CD14-positive monocyte (primary cell): ENCODE results near the gene MUC6. TPM values are rescaled to one million over a fixed set of nuclear protein-coding genes. Genes with fewer than 3 reads are reported as not detected.
A peak's percentile ranks its signal among the peaks of the same experiment; 100 is the strongest.

Experiments
- DNase-seq, 3 donors: peaks; one replicate each; pipeline ENCODE4 v3.0.0-alpha.2; 2011 to 2022
- H2AFZ ChIP-seq: 2 replicates; pipeline ENCODE4 v1.6.0; 2012; ENCODE audit warnings: mild to moderate bottlenecking, low read depth, low read length, inconsistent platforms; ENCODE audit not compliant: insufficient read depth, poor library complexity, severe bottlenecking
- H3K27ac ChIP-seq, 2 donors: 1 replicate in 1 of 2; 2 replicates in 1 of 2; pipeline ENCODE4 v1.5.1; 2012 to 2013; ENCODE audit warnings: low read length in 2 of 2, control low read depth in 1 of 2, inconsistent platforms in 1 of 2, low read depth in 1 of 2, mild to moderate bottlenecking in 1 of 2
- H3K27me3 ChIP-seq, 2 donors: one replicate each; pipeline versions ENCODE4 v1.6.0 to v1.6.1; 2011 to 2013; ENCODE audit warnings: low read length in 2 of 2; ENCODE audit not compliant: control insufficient read depth in 2 of 2, insufficient read depth in 2 of 2
- H3K36me3 ChIP-seq, 2 donors: replicated peaks in 1 of 2; 1 replicate in 1 of 2; 2 replicates in 1 of 2; pipeline versions ENCODE4 v1.5.1 to v1.6.1; 2012 to 2013; ENCODE audit warnings: low read length in 2 of 2, control low read depth in 1 of 2, inconsistent platforms in 1 of 2, mild to moderate bottlenecking in 1 of 2; ENCODE audit not compliant: insufficient read depth in 2 of 2, control insufficient read depth in 1 of 2
- H3K4me1 ChIP-seq, 2 donors: 1 replicate in 1 of 2; 2 replicates in 1 of 2; pipeline versions ENCODE4 v1.5.1 to v1.6.1; 2012 to 2013; ENCODE audit warnings: low read length in 2 of 2, control low read depth in 1 of 2, inconsistent platforms in 1 of 2, mild to moderate bottlenecking in 1 of 2, moderate library complexity in 1 of 2; ENCODE audit not compliant: insufficient read depth in 2 of 2, control insufficient read depth in 1 of 2
- H3K4me2 ChIP-seq: replicated peaks from 2 replicates; pipeline ENCODE3; 2012; ENCODE audit warnings: low read length, moderate library complexity, mild to moderate bottlenecking; ENCODE audit not compliant: poor library complexity, severe bottlenecking; ENCODE audit errors: extremely low read depth
- H3K4me3 ChIP-seq, 3 experiments: fragments of 200-600 bp in 1 of 3; sonication (generic) in 1 of 3; replicated peaks in 1 of 3; 1 replicate in 2 of 3; 2 replicates in 1 of 3; pipeline ENCODE4 v1.5.1; 2011 to 2013; ENCODE audit warnings: low read length in 3 of 3, mild to moderate bottlenecking in 3 of 3, control low read depth in 2 of 3, low read depth in 2 of 3, inconsistent platforms in 1 of 3, moderate library complexity in 1 of 3
- H3K79me2 ChIP-seq: 2 replicates; pipeline ENCODE4 v1.6.0; 2012; ENCODE audit warnings: mild to moderate bottlenecking, control low read depth, inconsistent platforms, low read length, moderate library complexity; ENCODE audit not compliant: insufficient read depth
- H3K9ac ChIP-seq: 2 replicates; pipeline ENCODE4 v1.6.0; 2017; ENCODE audit warnings: low read length, mild to moderate bottlenecking; ENCODE audit not compliant: insufficient read depth, poor library complexity, severe bottlenecking
- H3K9me3 ChIP-seq, 2 donors: replicated peaks in 1 of 2; 1 replicate in 1 of 2; 2 replicates in 1 of 2; pipeline versions ENCODE4 v1.5.1 to v1.6.1; 2012 to 2013; ENCODE audit warnings: low read length in 2 of 2, control low read depth in 1 of 2; ENCODE audit not compliant: control insufficient read depth in 1 of 2, insufficient read depth in 1 of 2
- H4K20me1 ChIP-seq: 2 replicates; pipeline ENCODE4 v1.6.0; 2012; ENCODE audit warnings: mild to moderate bottlenecking, low read length, control low read depth, moderate library complexity; ENCODE audit not compliant: insufficient read depth
- H3K27ac Mint-ChIP-seq, 7 donors: one replicate each; pipeline ENCODE4 v1.8.0; 2020; ENCODE audit warnings: mild to moderate bottlenecking in 7 of 7, mixed read lengths in 7 of 7, moderate library complexity in 6 of 7, inconsistent platforms in 2 of 7
- H3K27me3 Mint-ChIP-seq, 3 donors: one replicate each; pipeline ENCODE4 v1.8.0; 2021 to 2022; ENCODE audit warnings: low read depth in 3 of 3, mild to moderate bottlenecking in 3 of 3, mixed read lengths in 3 of 3, moderate library complexity in 3 of 3, inconsistent platforms in 1 of 3
- H3K36me3 Mint-ChIP-seq, 2 donors: one replicate each; pipeline ENCODE4 v1.8.0; 2020; ENCODE audit warnings: mixed read lengths in 2 of 2, inconsistent platforms in 1 of 2, mild to moderate bottlenecking in 1 of 2
- H3K4me1 Mint-ChIP-seq: one replicate; pipeline ENCODE4 v1.8.0; 2020; ENCODE audit warnings: mild to moderate bottlenecking, mixed read lengths
- H3K4me3 Mint-ChIP-seq, 2 donors: one replicate each; pipeline ENCODE4 v1.8.0; 2020; ENCODE audit warnings: mild to moderate bottlenecking in 2 of 2, mixed read lengths in 2 of 2, moderate library complexity in 1 of 2
- H3K9me3 Mint-ChIP-seq, 7 donors: one replicate each; pipeline ENCODE4 v1.8.0; 2020 to 2022; ENCODE audit warnings: mixed read lengths in 7 of 7, mild to moderate bottlenecking in 6 of 7, moderate library complexity in 6 of 7, inconsistent platforms in 2 of 7
- CTCF ChIP-seq: fragments of 200-600 bp; IDR thresholded peaks from one replicate; pipeline ENCODE4 v1.8.0; 2022; ENCODE audit warnings: antibody characterized with exemption, mild to moderate bottlenecking
- WGBS: methylation state at CpG from one replicate; pipeline ENCODE4 v1.1.5; 2013; ENCODE audit warnings: missing lambda C conversion rate; ENCODE audit not compliant: insufficient coverage; 5-methylcytosine and 5-hydroxymethylcytosine counted together
- intact Hi-C, 2 donors: fragments of 100-400 bp; cut with micrococcal nuclease; formaldehyde crosslinking; loops; one replicate each; pipeline versions ENCODE4 v1.15.0 to v1.15.1; 2023
- polyA plus RNA-seq, 3 donors: library from polyadenylated mRNA; depleted of rRNA in 1 of 3; unstranded in 2 of 3; stranded (reverse) in 1 of 3; fragments of 300-500 nt in 2 of 3; fragments of >200 nt in 1 of 3; fragmentation: Illumina TruSeq in 2 of 3; gene quantifications; 1 replicate in 2 of 3; 2 replicates in 1 of 3; pipeline ENCODE4 v1.2.3, GENCODE V29; 2012 to 2021

The MUC6 gene
- polyA plus RNA-seq, 3 donors, result not detected

- WGBS, result 70% methylated on average over 19 of the region's 25 CpGs
- Histone ChIP-seq H3K4me2 (no peak overlapping the region), H2AFZ (no peak overlapping the region), H4K20me1 (no peaks in the 10 kb centered on the region), H3K27ac (no peak overlapping the region), H3K4me3 (no peak overlapping the region), H3K9me3 (no peaks in the 10 kb centered on the region), H3K27me3 (peaks cover 0 to 6% of the 10 kb centered on the region in 2 donors), H3K79me2 (no peaks in the 10 kb centered on the region), H3K36me3 (no peaks in the 10 kb centered on the region), H3K4me1 (no peaks in the 10 kb centered on the region), H3K9ac (no peak overlapping the region)
- H3K9me3 Mint-ChIP-seq, result peaks cover 0 to 4% (median 0%) of the 10 kb centered on the region in 7 donors
- intact Hi-C loops, result loop anchor here in 1 of 2 donors (2.0 kb wide), 1 partner anchor 200 kb away; no protein-coding TSS in a partner anchor
- H3K36me3 Mint-ChIP-seq, result no peaks in the 10 kb centered on the region
- H3K27ac Mint-ChIP-seq, result no peak overlapping the region
- DNase-seq, result no peak
- TF ChIP-seq CTCF, result no peak
- H3K4me1 Mint-ChIP-seq, result peaks cover 7% of the 10 kb centered on the region
- H3K4me3 Mint-ChIP-seq, result no peak overlapping the region
- H3K27me3 Mint-ChIP-seq, result peaks cover 20 to 33% (median 25%) of the 10 kb centered on the region in 3 donors
Measured at GRCh38 chr11:1048375-1049070, 12.0 kb upstream of the MUC6 start.

GRCh38 chr11:1047595-1048156 lies 11.2 kb upstream of the MUC6 start:
- H3K4me1 ChIP-seq, result no peaks in the 10 kb centered on the region
- DNase-seq, result no peak
- no peak for TF ChIP-seq CTCF
- no peaks in the 10 kb centered on the region for H4K20me1 ChIP-seq
- no peak overlapping the region for H3K4me3 ChIP-seq
- Mint-ChIP-seq H3K27me3 (peaks cover 22 to 32% (median 25%) of the 10 kb centered on the region in 3 donors), H3K9me3 (peaks cover 0 to 4% (median 0%) of the 10 kb centered on the region in 7 donors), H3K4me1 (peaks cover 7% of the 10 kb centered on the region), H3K4me3 (peak overlapping the region in 1 of 2 donors; percentile 3), H3K36me3 (no peaks in the 10 kb centered on the region), H3K27ac (no peak overlapping the region)
- intact Hi-C loops, result loop anchor here in 1 of 2 donors (2.0 kb wide), 1 partner anchor 199 kb away; no protein-coding TSS in a partner anchor
- peak overlapping the region; percentile 8 for H3K9ac ChIP-seq
- H3K4me2 ChIP-seq, result no peak overlapping the region
- no peaks in the 10 kb centered on the region for H3K36me3 ChIP-seq
- H3K9me3 ChIP-seq, result no peaks in the 10 kb centered on the region
- peaks cover 0 to 6% of the 10 kb centered on the region in 2 donors for H3K27me3 ChIP-seq
- H2AFZ ChIP-seq, result no peak overlapping the region
- H3K79me2 ChIP-seq, result no peaks in the 10 kb centered on the region
- whole genome bisulfite sequencing, result 58% methylated on average over 19 of the region's 22 CpGs
- H3K27ac ChIP-seq, result no peak overlapping the region
